NCI-H526 treated with DMSO at 0.1 percent for 48 hours (cell line): Measurements from ENCODE around the gene RIN3.

Experiments
- DNase-seq: peaks from one replicate; lab custom pipeline; 2025; lab: John Stamatoyannopoulos, UW

RIN3 gene

GRCh38 chr14:92714739-92715307, 201.2 kb downstream of the RIN3 start:
- peak; percentile 5 for DNase-seq

GRCh38 chr14:92716131-92716530, 202.6 kb downstream of the RIN3 start:
- no peak for DNase-seq

DNA sequence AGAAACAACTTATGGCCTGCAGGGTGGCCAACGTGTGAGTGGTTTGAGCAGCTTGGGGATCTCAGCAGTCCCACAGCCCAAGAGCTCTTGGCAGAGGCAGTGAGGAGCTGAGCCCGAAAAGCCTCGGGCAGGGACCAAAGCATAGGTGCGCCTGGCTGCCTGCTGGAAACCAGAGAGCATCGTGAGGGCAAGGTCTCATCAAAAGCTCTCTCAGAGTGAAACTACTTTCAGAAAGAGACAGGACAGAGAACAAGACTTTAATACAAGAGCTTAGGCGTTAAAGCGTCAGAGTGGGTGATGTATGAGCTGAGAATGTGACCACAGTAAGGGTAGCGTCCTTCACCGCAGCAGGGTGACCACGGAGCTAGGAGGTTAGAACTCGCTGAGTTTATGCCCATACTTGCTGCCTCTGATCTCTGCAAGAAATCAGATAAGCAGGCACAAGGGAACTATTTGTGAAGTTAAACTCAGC, 204.0 kb downstream of the RIN3 start:
- no peak for DNase-seq

DNA sequence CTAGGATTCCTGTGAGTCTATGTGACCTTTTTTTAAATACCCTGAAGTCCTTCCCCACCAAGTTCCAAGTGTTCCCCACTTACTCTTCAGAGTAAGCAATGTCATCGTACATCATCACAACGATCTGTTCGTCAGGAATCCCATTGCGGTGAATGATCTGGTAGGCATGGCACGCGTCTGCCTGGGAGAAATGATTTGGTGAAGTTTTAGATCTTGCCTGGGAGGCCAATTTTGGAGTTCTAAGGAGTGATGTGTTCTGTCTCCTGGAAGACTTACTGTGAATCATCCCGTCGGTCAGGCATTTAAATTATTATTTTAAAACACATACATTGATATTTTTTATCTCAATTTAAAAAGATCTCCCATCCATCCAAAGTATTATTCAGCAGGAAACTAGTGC, 205.1 kb downstream of the RIN3 start:
- no peak for DNase-seq

- no peak for DNase-seq
Measured at GRCh38 chr14:92719421-92719820, 205.8 kb downstream of the RIN3 start.

GRCh38 chr14:92719890-92720323, 206.3 kb downstream of the RIN3 start:
- no peak for DNase-seq

DNA sequence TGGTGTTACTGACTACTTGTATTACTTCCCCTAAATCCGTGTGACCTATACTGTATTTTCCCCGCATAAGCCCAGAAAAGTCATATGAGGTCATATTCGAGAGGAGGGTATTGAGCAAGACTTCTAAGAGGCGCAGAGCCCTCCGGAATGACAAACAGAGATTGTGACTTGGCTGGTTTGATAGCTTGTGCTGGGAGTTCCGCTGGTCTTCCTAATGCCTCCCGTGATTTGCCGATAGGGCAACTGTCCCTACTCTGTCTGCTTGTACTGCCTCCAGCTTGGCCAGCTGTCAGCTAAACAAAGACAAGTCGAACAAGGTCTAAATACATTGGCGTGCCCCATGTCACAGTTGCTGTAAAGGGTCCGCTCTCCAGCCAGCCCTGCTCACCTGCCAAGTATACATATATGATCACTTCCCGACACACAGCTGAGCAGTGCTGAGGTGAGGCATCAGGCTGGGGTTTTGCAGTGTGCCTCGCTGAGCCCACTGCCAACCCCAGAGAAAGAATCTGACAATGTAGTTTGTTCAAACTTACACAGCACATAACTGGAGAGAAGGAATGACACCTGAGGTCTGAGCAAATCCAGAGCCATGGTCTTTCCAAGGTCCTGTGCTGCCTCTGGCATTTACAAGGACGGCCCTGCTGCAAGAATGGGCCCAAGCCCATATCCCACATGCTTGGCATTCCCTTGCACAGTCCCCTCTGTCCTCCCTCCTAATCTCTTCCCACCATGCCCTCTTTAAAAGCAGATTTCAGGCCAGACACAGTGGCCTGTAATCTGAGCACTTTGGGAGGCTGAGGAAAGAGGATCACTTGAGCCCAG, 211.1 kb downstream of the RIN3 start:
- DNase-seq, result no peak

GRCh38 chr14:92726135-92726932, 212.8 kb downstream of the RIN3 start:
- DNase-seq, result no peak

- no peak for DNase-seq
Measured at GRCh38 chr14:92726933-92727262, 213.3 kb downstream of the RIN3 start.

- no peak for DNase-seq
Measured at GRCh38 chr14:92728759-92729364, 215.3 kb downstream of the RIN3 start.

- no peak for DNase-seq
Measured at GRCh38 chr14:92729634-92730358, 216.2 kb downstream of the RIN3 start.

- no peak for DNase-seq
Measured at GRCh38 chr14:92731622-92732115, 218.1 kb downstream of the RIN3 start.

GRCh38 chr14:92733007-92733406, 219.4 kb downstream of the RIN3 start:
- DNase-seq, result no peak

DNA sequence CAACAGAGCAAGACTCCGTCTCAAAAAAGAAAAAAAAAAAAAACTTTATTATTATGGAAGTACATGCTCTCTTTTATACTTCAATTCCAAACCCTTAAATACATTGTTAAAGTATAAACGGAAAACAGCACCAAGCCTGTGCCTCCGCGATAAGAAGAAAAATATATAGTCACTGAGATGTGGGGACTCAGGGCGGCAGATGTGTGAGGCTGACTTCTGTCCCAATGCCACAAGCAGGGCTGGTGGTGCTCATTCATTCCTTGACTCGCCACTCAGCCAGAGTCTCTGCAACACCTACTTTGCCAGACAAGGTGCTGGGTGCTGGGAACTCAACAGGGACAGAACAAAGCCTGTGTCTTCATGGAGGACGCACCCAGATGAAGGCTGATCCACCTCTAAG, 221.0 kb downstream of the RIN3 start:
- no peak for DNase-seq

- DNase-seq, result no peak
Measured at GRCh38 chr14:92735344-92735743, 221.8 kb downstream of the RIN3 start.

DNA sequence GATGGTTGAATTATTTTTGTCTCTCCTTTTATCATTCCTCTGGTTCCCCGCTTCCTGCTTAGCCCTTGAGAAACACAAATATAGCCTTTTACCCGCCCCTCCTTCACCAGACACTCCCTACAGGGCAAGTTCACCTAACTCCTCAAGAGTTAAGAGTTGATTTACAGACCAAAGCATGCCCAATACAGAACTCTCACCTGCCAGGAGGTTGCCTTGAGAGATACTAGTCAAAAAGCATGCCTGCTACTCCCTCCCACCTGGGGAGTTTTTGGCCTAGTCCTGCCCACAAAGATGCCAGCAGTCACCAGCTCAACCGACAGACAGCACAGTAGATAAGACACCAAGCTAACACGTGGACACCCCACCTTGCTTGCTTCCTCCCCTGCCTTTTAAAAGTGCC, 223.6 kb downstream of the RIN3 start:
- DNase-seq, result no peak

GRCh38 chr14:92737619-92738188, 224.1 kb downstream of the RIN3 start:
- DNase-seq, result no peak
